ENCODE measurements around the gene RELN. TPM values are rescaled to one million over a fixed set of nuclear protein-coding genes. Genes with fewer than 3 reads are reported as not detected.

RELN gene
- total RNA-seq, 1 donor: under 0.01 TPM

DNA sequence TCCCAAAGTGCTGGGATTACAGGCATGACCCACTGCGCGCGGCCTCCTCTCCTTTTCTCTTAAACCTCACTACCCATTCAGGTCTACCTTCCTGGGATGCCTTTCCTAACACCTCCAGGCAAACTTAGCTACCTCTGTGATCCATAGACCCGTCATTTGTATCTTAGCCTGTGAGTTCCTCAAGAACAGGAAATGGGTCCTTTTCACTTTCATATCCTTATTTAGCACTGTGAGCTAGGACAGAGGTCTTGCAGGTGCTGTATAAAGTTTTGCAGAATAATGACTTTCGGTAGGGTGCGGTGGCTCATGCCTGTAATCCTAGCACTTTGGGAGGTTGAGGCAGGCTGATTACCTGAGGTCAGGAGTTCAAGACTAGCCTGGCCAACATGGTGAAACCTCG, 215.7 kb downstream of the RELN start:
- DNase-seq (ENCODE audit: low read depth): no peak
- TF ChIP-seq CTCF (IDR thresholded peaks at IDR 0.05; ENCODE audit: insufficient read depth, low read depth, low read length): no peak
- H3K4me3 ChIP-seq (ENCODE audit: low read depth, low read length): no peak overlapping the region

GRCh38 chr7:103772171-103772773, 217.2 kb downstream of the RELN start:
- no peak overlapping the region for H3K4me3 ChIP-seq (ENCODE audit: low read depth, low read length)
- DNase-seq (ENCODE audit: low read depth): no peak
- no peak for TF ChIP-seq CTCF (IDR thresholded peaks at IDR 0.05; ENCODE audit: insufficient read depth, low read depth, low read length)

- no peak overlapping the region for H3K4me3 ChIP-seq (ENCODE audit: low read depth, low read length)
- no peak for DNase-seq (ENCODE audit: low read depth)
- TF ChIP-seq CTCF (IDR thresholded peaks at IDR 0.05; ENCODE audit: insufficient read depth, low read depth, low read length): no peak
These were observed 218.2 kb downstream of the RELN start for GRCh38 chr7:103771294-103771693.

DNA sequence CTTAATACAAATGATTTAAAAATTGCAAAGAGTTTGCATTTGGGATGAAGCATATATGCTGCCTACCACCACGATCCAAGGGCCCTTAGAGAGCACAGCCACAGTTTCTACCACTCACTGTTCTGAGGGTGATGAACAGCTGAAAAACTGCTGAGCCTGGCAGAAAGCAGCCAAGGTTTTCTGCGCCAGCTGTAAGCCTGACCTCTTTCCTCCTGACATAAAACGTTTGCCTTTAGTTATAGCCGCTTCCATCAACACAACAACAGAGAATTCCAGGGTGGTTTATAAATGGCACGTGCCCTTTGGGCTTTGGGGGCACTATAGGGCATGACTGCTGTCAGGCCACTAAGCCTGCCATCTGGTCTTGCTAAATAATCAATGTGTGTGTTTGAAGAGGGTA, 222.8 kb downstream of the RELN start:
- no peak for TF ChIP-seq CTCF (IDR thresholded peaks at IDR 0.05; ENCODE audit: insufficient read depth, low read depth, low read length)
- H3K4me3 ChIP-seq (ENCODE audit: low read depth, low read length): no peak overlapping the region
- no peak for DNase-seq (ENCODE audit: low read depth)

DNA sequence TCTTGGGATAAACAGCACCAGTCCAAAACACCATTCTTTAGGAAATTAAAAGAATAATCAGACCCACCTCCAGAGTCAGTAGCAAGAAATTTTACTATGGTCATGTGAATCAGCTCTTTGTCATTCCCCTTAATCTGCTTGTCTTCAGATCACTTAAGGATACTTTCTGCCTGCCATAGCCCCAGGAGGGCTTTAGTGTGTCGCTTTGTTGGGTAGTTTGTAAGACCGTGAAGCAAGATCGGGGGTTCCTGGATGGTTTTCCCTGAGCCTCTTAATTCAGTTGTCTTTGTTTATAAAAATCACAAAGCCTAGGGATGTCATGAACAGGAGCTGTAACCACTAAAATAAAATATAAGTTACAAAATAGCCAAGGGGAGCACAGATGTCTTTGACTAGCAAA, 223.6 kb downstream of the RELN start:
- no peak overlapping the region for H3K4me3 ChIP-seq (ENCODE audit: low read depth, low read length)
- no peak for TF ChIP-seq CTCF (IDR thresholded peaks at IDR 0.05; ENCODE audit: insufficient read depth, low read depth, low read length)
- DNase-seq (ENCODE audit: low read depth): no peak

- TF ChIP-seq CTCF (IDR thresholded peaks at IDR 0.05; ENCODE audit: insufficient read depth, low read depth, low read length): no peak
- DNase-seq (ENCODE audit: low read depth): no peak
- H3K4me3 ChIP-seq (ENCODE audit: low read depth, low read length): no peak overlapping the region
These were observed 224.6 kb downstream of the RELN start for GRCh38 chr7:103764901-103765300.

DNA sequence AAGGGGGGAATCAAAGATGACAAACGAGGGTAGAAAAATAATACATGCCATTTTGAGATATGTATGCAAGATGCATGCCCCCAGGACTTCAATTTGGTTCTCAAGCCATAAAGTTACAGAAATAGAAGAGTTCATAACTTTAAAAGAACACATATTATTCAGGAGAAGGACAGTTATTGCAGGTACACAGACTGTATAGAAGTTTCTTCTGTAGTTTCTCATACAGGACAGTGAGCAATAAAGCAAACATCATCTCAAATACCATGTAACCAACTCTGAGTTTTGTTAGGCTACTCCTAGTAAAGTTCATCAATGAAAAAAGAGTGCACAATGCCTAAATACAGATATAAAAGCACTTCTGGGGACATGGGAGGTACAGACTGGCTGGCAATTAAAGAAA, 226.6 kb downstream of the RELN start:
- TF ChIP-seq CTCF (IDR thresholded peaks at IDR 0.05; ENCODE audit: insufficient read depth, low read depth, low read length): no peak
- no peak for DNase-seq (ENCODE audit: low read depth)

More for the DNA sequence above, 226.6 kb downstream of the RELN start:
- H3K4me3 ChIP-seq (ENCODE audit: low read depth, low read length): no peak overlapping the region

Data from fibroblast of villous mesenchyme (primary cell).